ENCODE measurements around the gene VSTM2A.

VSTM2A gene

GRCh38 chr7:54546081-54546985 lies 4.2 kb downstream of the VSTM2A start:
- H2BK5ac ChIP-seq (ENCODE audit: low read depth, low read length, poor library complexity) = no peak overlapping the region
- H3K4me1 ChIP-seq (ENCODE audit: control insufficient read depth in 1 of 2, insufficient read depth in 2 of 2, low read length in 2 of 2) = peaks cover 12 to 17% of the 10 kb centered on the region in 2 experiments
- H3K23ac ChIP-seq (ENCODE audit: low read length) = no peak overlapping the region
- WGBS (ENCODE audit: extremely low coverage, insufficient coverage, insufficient read length) = 100% methylated on average over 3 of the region's 80 CpGs
- no peaks in the 10 kb centered on the region for H3K36me3 ChIP-seq (ENCODE audit: control insufficient read depth in 1 of 2, insufficient read depth in 2 of 2, low read length in 2 of 2)
- no peaks in the 10 kb centered on the region for H3K79me1 ChIP-seq (ENCODE audit: low read length)
- H3K27ac ChIP-seq (ENCODE audit: low read depth, low read length) = no peak overlapping the region
- H3K18ac ChIP-seq (ENCODE audit: low read length) = no peak overlapping the region
- peak overlapping the region; percentile 52 for H2AFZ ChIP-seq (ENCODE audit: insufficient read depth, low read length, poor library complexity)
- no peak overlapping the region for H4K12ac ChIP-seq (ENCODE audit: low read depth, low read length)
- H4K8ac ChIP-seq (ENCODE audit: low read depth, low read length) = no peak overlapping the region
- H2AK5ac ChIP-seq (ENCODE audit: low read length) = no peak overlapping the region
- peaks cover 4% of the 10 kb centered on the region for H3K9me3 ChIP-seq (ENCODE audit: insufficient read depth, low read depth, low read length)
- H3K4me3 ChIP-seq (ENCODE audit: low read depth, low read length) = peak overlapping the region; percentile 68
- peak in 1 of 2 donors; percentile 29 for DNase-seq
- H2BK120ac ChIP-seq (ENCODE audit: insufficient read depth, low read length, poor library complexity) = no peak overlapping the region
- no peak overlapping the region for H3K4ac ChIP-seq (ENCODE audit: low read depth, low read length)
- no peak overlapping the region for H3K9ac ChIP-seq (ENCODE audit: low read length)
- peak overlapping the region; percentile 70 for H3K4me2 ChIP-seq (ENCODE audit: low read length)
- H3K79me2 ChIP-seq (ENCODE audit: control insufficient read depth, insufficient read depth, low read length, poor library complexity) = no peaks in the 10 kb centered on the region
- H2BK12ac ChIP-seq (ENCODE audit: low read length) = no peak overlapping the region
- H4K91ac ChIP-seq (ENCODE audit: low read depth, low read length) = no peak overlapping the region
- H3K14ac ChIP-seq (ENCODE audit: low read length) = no peak overlapping the region
- peaks cover 36% of the 10 kb centered on the region for H3K27me3 ChIP-seq (ENCODE audit: insufficient read depth, low read length)

- Histone ChIP-seq H2BK5ac (ENCODE audit: low read depth, low read length, poor library complexity) (no peak overlapping the region), H3K36me3 (ENCODE audit: control insufficient read depth in 1 of 2, insufficient read depth in 2 of 2, low read length in 2 of 2) (no peaks in the 10 kb centered on the region), H3K79me1 (ENCODE audit: low read length) (no peaks in the 10 kb centered on the region), H3K4me3 (ENCODE audit: low read depth, low read length) (peak overlapping the region; percentile 68), H2AK5ac (ENCODE audit: low read length) (no peak overlapping the region), H3K9me3 (ENCODE audit: insufficient read depth, low read depth, low read length) (peaks cover 4% of the 10 kb centered on the region), H4K91ac (ENCODE audit: low read depth, low read length) (no peak overlapping the region), H3K27me3 (ENCODE audit: insufficient read depth, low read length) (peaks cover 32% of the 10 kb centered on the region), H3K14ac (ENCODE audit: low read length) (no peak overlapping the region), H4K12ac (ENCODE audit: low read depth, low read length) (no peak overlapping the region), H2BK12ac (ENCODE audit: low read length) (no peak overlapping the region), H3K9ac (ENCODE audit: low read length) (no peak overlapping the region), H3K4me1 (ENCODE audit: control insufficient read depth in 1 of 2, insufficient read depth in 2 of 2, low read length in 2 of 2) (peaks cover 9 to 13% of the 10 kb centered on the region in 2 experiments), H4K8ac (ENCODE audit: low read depth, low read length) (no peak overlapping the region), H3K18ac (ENCODE audit: low read length) (no peak overlapping the region), H2BK120ac (ENCODE audit: insufficient read depth, low read length, poor library complexity) (no peak overlapping the region), H3K79me2 (ENCODE audit: control insufficient read depth, insufficient read depth, low read length, poor library complexity) (no peaks in the 10 kb centered on the region), H2AFZ (ENCODE audit: insufficient read depth, low read length, poor library complexity) (no peak overlapping the region), H3K4ac (ENCODE audit: low read depth, low read length) (no peak overlapping the region), H3K27ac (ENCODE audit: low read depth, low read length) (no peak overlapping the region), H3K23ac (ENCODE audit: low read length) (no peak overlapping the region), H3K4me2 (ENCODE audit: low read length) (peak overlapping the region; percentile 70)
- no peak for DNase-seq
- no CpG with 5 or more reads among the region's 15 CpGs for WGBS (ENCODE audit: extremely low coverage, insufficient coverage, insufficient read length)
Observed at GRCh38 chr7:54546986-54547314, 4.8 kb downstream of the VSTM2A start.

- Histone ChIP-seq H3K9ac (ENCODE audit: low read length) (no peak overlapping the region), H3K79me2 (ENCODE audit: control insufficient read depth, insufficient read depth, low read length, poor library complexity) (no peaks in the 10 kb centered on the region), H3K27me3 (ENCODE audit: insufficient read depth, low read length) (peaks cover 6% of the 10 kb centered on the region), H2BK5ac (ENCODE audit: low read depth, low read length, poor library complexity) (no peak overlapping the region), H2BK12ac (ENCODE audit: low read length) (no peak overlapping the region), H3K4ac (ENCODE audit: low read depth, low read length) (no peak overlapping the region), H4K91ac (ENCODE audit: low read depth, low read length) (no peak overlapping the region), H3K4me2 (ENCODE audit: low read length) (no peak overlapping the region), H3K18ac (ENCODE audit: low read length) (no peak overlapping the region), H3K27ac (ENCODE audit: low read depth, low read length) (no peak overlapping the region), H3K9me3 (ENCODE audit: insufficient read depth, low read depth, low read length) (peaks cover 2% of the 10 kb centered on the region), H2AFZ (ENCODE audit: insufficient read depth, low read length, poor library complexity) (no peak overlapping the region), H3K4me3 (ENCODE audit: low read depth, low read length) (no peak overlapping the region), H3K36me3 (ENCODE audit: control insufficient read depth in 1 of 2, insufficient read depth in 2 of 2, low read length in 2 of 2) (no peaks in the 10 kb centered on the region), H2AK5ac (ENCODE audit: low read length) (no peak overlapping the region), H4K8ac (ENCODE audit: low read depth, low read length) (no peak overlapping the region), H2BK120ac (ENCODE audit: insufficient read depth, low read length, poor library complexity) (no peak overlapping the region), H3K4me1 (ENCODE audit: control insufficient read depth in 1 of 2, insufficient read depth in 2 of 2, low read length in 2 of 2) (peaks cover 0 to 5% of the 10 kb centered on the region in 2 experiments), H4K12ac (ENCODE audit: low read depth, low read length) (no peak overlapping the region), H3K79me1 (ENCODE audit: low read length) (no peaks in the 10 kb centered on the region), H3K23ac (ENCODE audit: low read length) (no peak overlapping the region), H3K14ac (ENCODE audit: low read length) (no peak overlapping the region)
- no peak for DNase-seq
- WGBS (ENCODE audit: extremely low coverage, insufficient coverage, insufficient read length) = no CpG with 5 or more reads among the region's 3 CpGs
Observed at GRCh38 chr7:54550471-54550870, 8.3 kb downstream of the VSTM2A start.

- Histone ChIP-seq H2AFZ (ENCODE audit: insufficient read depth, low read length, poor library complexity) (no peak overlapping the region), H2BK120ac (ENCODE audit: insufficient read depth, low read length, poor library complexity) (no peak overlapping the region), H3K18ac (ENCODE audit: low read length) (no peak overlapping the region), H3K23ac (ENCODE audit: low read length) (no peak overlapping the region), H3K4ac (ENCODE audit: low read depth, low read length) (no peak overlapping the region), H2AK5ac (ENCODE audit: low read length) (no peak overlapping the region), H3K4me2 (ENCODE audit: low read length) (no peak overlapping the region), H3K9ac (ENCODE audit: low read length) (no peak overlapping the region), H3K14ac (ENCODE audit: low read length) (no peak overlapping the region), H3K36me3 (ENCODE audit: control insufficient read depth in 1 of 2, insufficient read depth in 2 of 2, low read length in 2 of 2) (no peaks in the 10 kb centered on the region), H4K12ac (ENCODE audit: low read depth, low read length) (no peak overlapping the region), H2BK5ac (ENCODE audit: low read depth, low read length, poor library complexity) (no peak overlapping the region), H3K79me1 (ENCODE audit: low read length) (no peaks in the 10 kb centered on the region), H2BK12ac (ENCODE audit: low read length) (no peak overlapping the region), H4K8ac (ENCODE audit: low read depth, low read length) (no peak overlapping the region), H3K27ac (ENCODE audit: low read depth, low read length) (no peak overlapping the region), H3K27me3 (ENCODE audit: insufficient read depth, low read length) (no peaks in the 10 kb centered on the region), H3K4me3 (ENCODE audit: low read depth, low read length) (no peak overlapping the region), H3K4me1 (ENCODE audit: control insufficient read depth in 1 of 2, insufficient read depth in 2 of 2, low read length in 2 of 2) (no peaks in the 10 kb centered on the region), H4K91ac (ENCODE audit: low read depth, low read length) (no peak overlapping the region), H3K9me3 (ENCODE audit: insufficient read depth, low read depth, low read length) (no peaks in the 10 kb centered on the region), H3K79me2 (ENCODE audit: control insufficient read depth, insufficient read depth, low read length, poor library complexity) (no peaks in the 10 kb centered on the region)
- DNase-seq = no peak
- no CpG with 5 or more reads among the region's 1 CpG for WGBS (ENCODE audit: extremely low coverage, insufficient coverage, insufficient read length)
Observed at GRCh38 chr7:54556121-54556520, 13.9 kb downstream of the VSTM2A start.
